Upper lobe of left lung (tissue), 4 donors: ENCODE results near the gene CAMK2B.

ENCODE experiments used
- CTCF ChIP-seq, 6 experiments: fragments of 450-650 bp in 4 of 6; fragments of 200-600 bp in 2 of 6; sonication (generic) in 2 of 6; IDR thresholded peaks; one replicate each; pipeline ENCODE4 v1.5.1; 2016 to 2019; ENCODE audit warnings: antibody characterized with exemption in 6 of 6
- EP300 ChIP-seq, 4 donors: sonication (generic); formaldehyde crosslinking; IDR thresholded peaks; one replicate each; pipeline ENCODE4 v1.5.1; 2017; ENCODE audit warnings: antibody characterized with exemption in 4 of 4, control low read depth in 2 of 4
- POLR2AphosphoS5 ChIP-seq, 2 donors: sonication (generic); formaldehyde crosslinking; IDR thresholded peaks; one replicate each; pipeline ENCODE4 v1.5.1; 2017; ENCODE audit warnings: antibody characterized with exemption in 2 of 2

DNA sequence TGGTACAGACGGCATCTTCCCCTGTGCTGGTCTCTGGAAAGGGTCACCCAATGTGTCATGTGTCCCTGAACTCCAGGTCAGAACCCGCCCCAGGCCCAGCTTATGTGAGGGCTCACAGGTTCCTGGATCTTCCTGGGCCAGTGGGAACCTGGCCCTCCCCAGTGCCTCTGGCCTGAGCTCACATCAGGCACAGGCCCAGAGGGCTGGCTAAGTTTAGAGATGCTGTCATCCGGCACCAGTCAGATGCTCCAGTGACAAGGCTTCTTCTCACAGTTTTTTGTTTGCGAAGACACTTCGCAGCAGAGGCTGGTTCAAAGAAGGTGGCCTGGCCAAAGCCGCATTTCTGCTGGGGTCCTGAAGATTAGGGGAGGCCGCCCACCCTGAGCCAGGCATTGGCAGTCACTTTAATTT, 11.8 kb downstream of the CAMK2B start:
- TF ChIP-seq POLR2AphosphoS5 (IDR thresholded peaks at IDR 0.05) (no peak), CTCF (IDR thresholded peaks at IDR 0.05) (no peak), EP300 (IDR thresholded peaks at IDR 0.05) (no peak)
